GM06990 (cell line): Measurements from ENCODE around the gene SLC43A3.

Experiments
- DNase-seq: peaks from one replicate; pipeline ENCODE4 v3.0.0-alpha.2; 2011; ENCODE audit not compliant: insufficient read length; ENCODE audit errors: extremely low read depth
- H3K27me3 ChIP-seq: replicated peaks from 2 replicates; pipeline ENCODE4 v1.6.0; 2011; ENCODE audit warnings: low read length; ENCODE audit not compliant: control insufficient read depth, insufficient read depth
- H3K36me3 ChIP-seq: 2 replicates; pipeline ENCODE4 v1.5.1; 2011; ENCODE audit warnings: low read length; ENCODE audit not compliant: control insufficient read depth, insufficient read depth
- H3K4me3 ChIP-seq: replicated peaks from 2 replicates; pipeline ENCODE4 v1.5.1; 2011; ENCODE audit warnings: low read depth, mild to moderate bottlenecking, control low read depth, low read length
- CTCF ChIP-seq: IDR thresholded peaks from 2 replicates; pipeline ENCODE4 v1.5.1; 2011; ENCODE audit warnings: low read length, control low read depth, mild to moderate bottlenecking, inconsistent platforms; ENCODE audit not compliant: insufficient read depth, poor library complexity, severe bottlenecking

Gene SLC43A3

GRCh38 chr11:57474017-57474802 is 47.3 kb upstream of the SLC43A3 start:
- H3K36me3 ChIP-seq: no peaks in the 10 kb centered on the region
- peak; percentile 44 for DNase-seq
- no peaks in the 10 kb centered on the region for H3K27me3 ChIP-seq
- H3K4me3 ChIP-seq: no peak overlapping the region
- TF ChIP-seq CTCF: no peak

GRCh38 chr11:57473285-57473841 is 46.4 kb upstream of the SLC43A3 start:
- no peak for TF ChIP-seq CTCF
- no peaks in the 10 kb centered on the region for H3K27me3 ChIP-seq
- no peak overlapping the region for H3K4me3 ChIP-seq
- no peak for DNase-seq
- no peaks in the 10 kb centered on the region for H3K36me3 ChIP-seq

GRCh38 chr11:57471496-57471895 is 44.6 kb upstream of the SLC43A3 start:
- Histone ChIP-seq H3K36me3 (no peaks in the 10 kb centered on the region), H3K27me3 (no peaks in the 10 kb centered on the region)
- DNase-seq: no peak

GRCh38 chr11:57469268-57469667 is 42.3 kb upstream of the SLC43A3 start:
- no peak for TF ChIP-seq CTCF
- Histone ChIP-seq H3K4me3 (no peak overlapping the region), H3K27me3 (no peaks in the 10 kb centered on the region), H3K36me3 (no peaks in the 10 kb centered on the region)
- no peak for DNase-seq

More at GRCh38 chr11:57471496-57471895, 44.6 kb upstream of the SLC43A3 start:
- TF ChIP-seq CTCF: no peak
- no peak overlapping the region for H3K4me3 ChIP-seq

GRCh38 chr11:57468276-57468675 is 41.4 kb upstream of the SLC43A3 start:
- TF ChIP-seq CTCF: no peak

More at GRCh38 chr11:57468276-57468675, 41.4 kb upstream of the SLC43A3 start:
- Histone ChIP-seq H3K27me3 (no peaks in the 10 kb centered on the region), H3K4me3 (no peak overlapping the region), H3K36me3 (no peaks in the 10 kb centered on the region)
- DNase-seq: no peak
